GM23338 (cell line): ENCODE results near the gene RET. TPM values are rescaled to one million over a fixed set of nuclear protein-coding genes. Genes with fewer than 3 reads are reported as not detected.
A peak's percentile ranks its signal among the peaks of the same experiment; 100 is the strongest.

ENCODE experiments used
- ATAC-seq: fragments of 200-7000 bp; cut with Tn5 transposase; 3 replicates; pipeline ENCODE4 v1.9.1; 2020
- DNase-seq: peaks from one replicate; pipeline ENCODE4 v3.0.0-alpha.2; 2015; ENCODE audit warnings: low spot score
- H2AFZ ChIP-seq: fragments of 200-600 bp; sonication (generic); 2 replicates; pipeline ENCODE4 v1.8.0; 2016; ENCODE audit warnings: antibody characterized with exemption, mild to moderate bottlenecking, moderate library complexity
- H3F3A ChIP-seq: fragments of 200-600 bp; sonication (generic); replicated peaks from 2 replicates; pipeline ENCODE4 v1.8.0; 2017; ENCODE audit warnings: antibody characterized with exemption, mixed run types, low read depth
- H3K27ac ChIP-seq: fragments of 200-600 bp; sonication (generic); 2 replicates; pipeline ENCODE4 v1.6.1; 2016; ENCODE audit warnings: low read depth
- H3K27me3 ChIP-seq: fragments of 200-600 bp; sonication (generic); 2 replicates; pipeline ENCODE4 v1.8.0; 2016; ENCODE audit warnings: mild to moderate bottlenecking, mixed run types, moderate library complexity; ENCODE audit not compliant: insufficient read depth
- H3K36me3 ChIP-seq: fragments of 200-600 bp; sonication (generic); 2 replicates; pipeline ENCODE4 v1.8.0; 2016; ENCODE audit warnings: mild to moderate bottlenecking; ENCODE audit not compliant: insufficient read depth
- H3K4me1 ChIP-seq: fragments of 200-600 bp; sonication (generic); 2 replicates; pipeline ENCODE4 v1.8.0; 2016; ENCODE audit warnings: mild to moderate bottlenecking, moderate library complexity; ENCODE audit not compliant: insufficient read depth
- H3K4me2 ChIP-seq: fragments of 200-600 bp; sonication (generic); 2 replicates; pipeline ENCODE4 v1.7.1; 2017; ENCODE audit warnings: mixed run types
- H3K4me3 ChIP-seq: fragments of 200-600 bp; sonication (generic); 2 replicates; pipeline ENCODE4 v1.6.1; 2016; ENCODE audit warnings: mixed run types
- H3K79me2 ChIP-seq: fragments of 200-600 bp; sonication (generic); replicated peaks from 2 replicates; pipeline ENCODE4 v1.8.0; 2017; ENCODE audit warnings: mild to moderate bottlenecking; ENCODE audit not compliant: insufficient read depth
- H3K9me2 ChIP-seq: fragments of 200-600 bp; sonication (generic); 2 replicates; pipeline ENCODE4 v1.8.0; 2017; ENCODE audit not compliant: insufficient read depth
- H4K20me1 ChIP-seq: fragments of 200-600 bp; sonication (generic); replicated peaks from 2 replicates; pipeline ENCODE4 v1.8.0; 2017; ENCODE audit warnings: mild to moderate bottlenecking; ENCODE audit not compliant: insufficient read depth
- H3K27ac Mint-ChIP-seq: 2 replicates; pipeline ENCODE4 v1.8.0; 2020; ENCODE audit warnings: inconsistent platforms, mild to moderate bottlenecking, moderate library complexity, mixed read lengths
- H3K27me3 Mint-ChIP-seq: 3 replicates; pipeline ENCODE4 v1.8.0; 2022; ENCODE audit warnings: low read depth, mild to moderate bottlenecking, moderate library complexity, mixed read lengths, inconsistent platforms; ENCODE audit not compliant: insufficient read depth, poor library complexity
- H3K36me3 Mint-ChIP-seq: 3 replicates; pipeline ENCODE4 v1.8.0; 2021; ENCODE audit warnings: low read depth, mild to moderate bottlenecking, inconsistent platforms, moderate library complexity, mixed read lengths
- H3K4me1 Mint-ChIP-seq: 3 replicates; pipeline ENCODE4 v1.8.0; 2020; ENCODE audit warnings: mild to moderate bottlenecking, inconsistent platforms, mixed read lengths
- H3K4me3 Mint-ChIP-seq: 3 replicates; pipeline ENCODE4 v1.8.0; 2021; ENCODE audit warnings: moderate library complexity, mild to moderate bottlenecking, inconsistent platforms, mixed read lengths
- H3K9me3 Mint-ChIP-seq: 3 replicates; pipeline ENCODE4 v1.8.0; 2020; ENCODE audit warnings: moderate library complexity, mild to moderate bottlenecking, inconsistent platforms, mixed read lengths
- EZH2 ChIP-seq: fragments of 200-600 bp; sonication (generic); IDR thresholded peaks from one replicate; pipeline ENCODE4 v1.8.0; 2017; ENCODE audit warnings: antibody characterized with exemption, mild to moderate bottlenecking, low read depth; ENCODE audit not compliant: unreplicated experiment
- EZH2phosphoT487 ChIP-seq: fragments of 200-600 bp; sonication (generic); IDR thresholded peaks from one replicate; pipeline ENCODE4 v1.8.1; 2018; ENCODE audit warnings: antibody characterized with exemption; ENCODE audit not compliant: unreplicated experiment
- JUNB ChIP-seq: IDR thresholded peaks from one replicate; pipeline ENCODE4 v1.6.1; 2016; ENCODE audit warnings: antibody characterized with exemption; ENCODE audit not compliant: unreplicated experiment
- NANOG ChIP-seq: IDR thresholded peaks from 2 replicates; pipeline ENCODE4 v1.6.1; 2016; ENCODE audit warnings: antibody characterized with exemption, borderline replicate concordance
- POLR2AphosphoS5 ChIP-seq: IDR thresholded peaks from 2 replicates; pipeline ENCODE4 v1.6.1; 2016; ENCODE audit warnings: antibody characterized with exemption, low read depth
- ZNF114 ChIP-seq: fragments of 250-450 bp; sonication (Bioruptor Pico); IDR thresholded peaks from 2 replicates; pipeline ENCODE4 v1.5.0; 2020; ENCODE audit warnings: mild to moderate bottlenecking, moderate library complexity
- ZNF331 ChIP-seq: fragments of 250-450 bp; sonication (Bioruptor Pico); IDR thresholded peaks from 2 replicates; pipeline ENCODE4 v1.5.0; 2020; ENCODE audit warnings: low read depth, mild to moderate bottlenecking, moderate library complexity
- long read RNA-seq: library from polyadenylated mRNA; unstranded; transcript quantifications from one replicate; pipeline ENCODE4 v2.0.0, GENCODE V29; 2020; ENCODE audit not compliant: unreplicated experiment
- polyA plus RNA-seq: library from polyadenylated mRNA; unstranded; fragments of >200 nt; fragmentation: Nextera tagmentation; extraction: Ambion mirVana; gene quantifications from 2 replicates; pipeline ENCODE4 v1.2.1, GENCODE V29; 2016
- total RNA-seq: library from RNA; depleted of rRNA; stranded (reverse); fragments of >200 nt; shearing (Covaris generic); gene quantifications from 2 replicates; pipeline ENCODE4 v1.2.3, GENCODE V29; 2014; rRNA removed
- TF ChIP-seq, protein P1 (sequence below): IDR thresholded peaks from one replicate; pipeline ENCODE4 v1.6.1; 2018; ENCODE audit warnings: antibody characterized with exemption; ENCODE audit not compliant: unreplicated experiment
- TF ChIP-seq, protein P2 (sequence below): fragments of 250-450 bp; sonication (Bioruptor Pico); IDR thresholded peaks from 2 replicates; pipeline ENCODE4 v1.5.0; 2020; ENCODE audit warnings: mild to moderate bottlenecking, moderate library complexity

RET gene
- total RNA-seq (6.7 and 9.8 TPM in 2 replicates), polyA plus RNA-seq (3.8 and 5.5 TPM in 2 replicates)
- long read RNA-seq, full-length matches to known transcripts: 1 of 2 reads
- long read RNA-seq, partial matches to known transcripts: 0 of 2 reads
- long read RNA-seq, other reads (novel, unspliced or antisense): 1 of 2 reads

DNA sequence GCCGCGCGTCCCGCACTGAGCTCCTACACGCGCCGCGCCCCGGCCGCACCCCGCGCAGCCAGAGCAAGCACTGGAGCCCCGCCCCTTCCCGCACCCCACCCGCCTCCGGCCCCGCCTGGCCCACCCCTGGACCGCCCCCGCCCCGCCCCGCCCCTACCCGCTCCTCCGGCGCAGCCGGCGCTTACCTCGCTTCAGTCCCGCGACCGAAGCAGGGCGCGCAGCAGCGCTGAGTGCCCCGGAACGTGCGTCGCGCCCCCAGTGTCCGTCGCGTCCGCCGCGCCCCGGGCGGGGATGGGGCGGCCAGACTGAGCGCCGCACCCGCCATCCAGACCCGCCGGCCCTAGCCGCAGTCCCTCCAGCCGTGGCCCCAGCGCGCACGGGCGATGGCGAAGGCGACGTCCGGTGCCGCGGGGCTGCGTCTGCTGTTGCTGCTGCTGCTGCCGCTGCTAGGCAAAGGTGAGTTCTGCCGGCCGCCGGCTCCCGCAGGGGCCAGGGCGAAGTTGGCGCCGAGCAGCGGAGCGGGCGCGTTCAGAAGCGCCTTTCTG lies at the start of gene RET:
RET (plus strand) TSS at position 194 of the 545 bp plus-strand sequence; CDS start at position 384, 190 bp downstream.
- Mint-ChIP-seq H3K27me3 (peaks cover 42% of the 10 kb centered on the region), H3K4me3 (peak within 1 kb of the TSS; percentile 73), H3K4me1 (peaks cover 4% of the 10 kb centered on the region), H3K36me3 (no peaks in the 10 kb centered on the region), H3K27ac (no peak within 1 kb of the TSS), H3K9me3 (no peaks in the 10 kb centered on the region; the same call in 2 of the 3 replicates)
- Histone ChIP-seq H3K27me3 (peaks cover 39% of the 10 kb centered on the region), H3K4me3 (peak within 1 kb of the TSS; percentile 70), H3K27ac (no peak within 1 kb of the TSS), H3F3A (no peaks in the 10 kb centered on the region), H3K79me2 (no peaks in the 10 kb centered on the region), H3K4me2 (peak within 1 kb of the TSS; percentile 94), H3K9me2 (no peaks in the 10 kb centered on the region), H3K4me1 (peaks cover 6% of the 10 kb centered on the region), H3K36me3 (no peaks in the 10 kb centered on the region), H2AFZ (peak within 1 kb of the TSS; percentile 95), H4K20me1 (peaks cover 6% of the 10 kb centered on the region; the same call in 1 of the 2 replicates)
- peak; percentile 62 for TF ChIP-seq EZH2phosphoT487
- TF ChIP-seq POLR2AphosphoS5: peak; percentile 54
- TF ChIP-seq NANOG: no peak
- peak; percentile 58 for ATAC-seq
- peak; percentile 75 for DNase-seq

DNA sequence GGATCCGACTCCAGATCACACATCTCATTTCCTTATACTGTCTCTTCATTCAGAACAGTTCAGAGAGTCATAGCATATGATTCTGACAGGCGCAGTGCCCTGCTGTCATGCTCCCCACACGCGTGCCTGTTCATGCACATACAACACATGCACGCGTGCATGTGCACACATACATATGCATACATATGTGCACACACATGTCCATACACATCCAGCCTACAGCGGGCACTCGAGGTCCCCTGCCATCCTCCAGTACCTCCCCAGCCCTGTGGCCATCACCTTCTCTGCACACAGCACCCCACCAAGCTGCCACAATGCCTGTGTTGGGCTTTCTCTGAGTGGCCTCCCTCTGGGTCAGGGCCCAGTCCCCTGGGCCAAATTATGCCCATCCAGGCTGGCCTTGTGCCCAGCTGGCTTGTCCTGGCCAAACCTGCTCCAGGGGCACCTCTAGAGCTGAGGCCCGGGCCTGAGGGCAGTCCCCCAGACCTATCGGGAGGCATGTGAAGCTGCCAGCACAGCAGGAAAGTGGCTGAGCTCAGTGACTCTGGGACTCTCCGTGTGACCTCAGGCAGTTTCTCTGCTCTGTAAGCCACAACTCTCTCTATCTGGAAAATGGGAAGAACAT lies 49.4 kb upstream of the RET start:
- Histone ChIP-seq H3K27me3 (peaks cover 32% of the 10 kb centered on the region), H3K4me1 (peaks cover 20% of the 10 kb centered on the region), H4K20me1 (no peaks in the 10 kb centered on the region), H3K4me2 (peak overlapping the region; percentile 84), H3K9me2 (peaks cover 5% of the 10 kb centered on the region), H3F3A (no peaks in the 10 kb centered on the region), H3K36me3 (no peaks in the 10 kb centered on the region; the same call in 1 of the 2 replicates), H3K27ac (no peak overlapping the region), H3K79me2 (no peaks in the 10 kb centered on the region), H2AFZ (peak overlapping the region; percentile 99; the same call in 1 of the 2 replicates), H3K4me3 (peak overlapping the region; percentile 52; the same call in 1 of the 2 replicates)
- Mint-ChIP-seq H3K27ac (no peak overlapping the region), H3K9me3 (peaks cover 20% of the 10 kb centered on the region), H3K4me3 (peak overlapping the region; percentile 56), H3K4me1 (peaks cover 27% of the 10 kb centered on the region), H3K27me3 (peaks cover 37% of the 10 kb centered on the region), H3K36me3 (peaks cover 5% of the 10 kb centered on the region)
- ATAC-seq (no peak), DNase-seq (no peak)
- no peak for TF ChIP-seq EZH2
- TF ChIP-seq, protein P1, sequence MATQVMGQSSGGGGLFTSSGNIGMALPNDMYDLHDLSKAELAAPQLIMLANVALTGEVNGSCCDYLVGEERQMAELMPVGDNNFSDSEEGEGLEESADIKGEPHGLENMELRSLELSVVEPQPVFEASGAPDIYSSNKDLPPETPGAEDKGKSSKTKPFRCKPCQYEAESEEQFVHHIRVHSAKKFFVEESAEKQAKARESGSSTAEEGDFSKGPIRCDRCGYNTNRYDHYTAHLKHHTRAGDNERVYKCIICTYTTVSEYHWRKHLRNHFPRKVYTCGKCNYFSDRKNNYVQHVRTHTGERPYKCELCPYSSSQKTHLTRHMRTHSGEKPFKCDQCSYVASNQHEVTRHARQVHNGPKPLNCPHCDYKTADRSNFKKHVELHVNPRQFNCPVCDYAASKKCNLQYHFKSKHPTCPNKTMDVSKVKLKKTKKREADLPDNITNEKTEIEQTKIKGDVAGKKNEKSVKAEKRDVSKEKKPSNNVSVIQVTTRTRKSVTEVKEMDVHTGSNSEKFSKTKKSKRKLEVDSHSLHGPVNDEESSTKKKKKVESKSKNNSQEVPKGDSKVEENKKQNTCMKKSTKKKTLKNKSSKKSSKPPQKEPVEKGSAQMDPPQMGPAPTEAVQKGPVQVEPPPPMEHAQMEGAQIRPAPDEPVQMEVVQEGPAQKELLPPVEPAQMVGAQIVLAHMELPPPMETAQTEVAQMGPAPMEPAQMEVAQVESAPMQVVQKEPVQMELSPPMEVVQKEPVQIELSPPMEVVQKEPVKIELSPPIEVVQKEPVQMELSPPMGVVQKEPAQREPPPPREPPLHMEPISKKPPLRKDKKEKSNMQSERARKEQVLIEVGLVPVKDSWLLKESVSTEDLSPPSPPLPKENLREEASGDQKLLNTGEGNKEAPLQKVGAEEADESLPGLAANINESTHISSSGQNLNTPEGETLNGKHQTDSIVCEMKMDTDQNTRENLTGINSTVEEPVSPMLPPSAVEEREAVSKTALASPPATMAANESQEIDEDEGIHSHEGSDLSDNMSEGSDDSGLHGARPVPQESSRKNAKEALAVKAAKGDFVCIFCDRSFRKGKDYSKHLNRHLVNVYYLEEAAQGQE: no peak
- no peak for TF ChIP-seq ZNF114 (CRISPR knock-in tag)
- TF ChIP-seq, protein P2, sequence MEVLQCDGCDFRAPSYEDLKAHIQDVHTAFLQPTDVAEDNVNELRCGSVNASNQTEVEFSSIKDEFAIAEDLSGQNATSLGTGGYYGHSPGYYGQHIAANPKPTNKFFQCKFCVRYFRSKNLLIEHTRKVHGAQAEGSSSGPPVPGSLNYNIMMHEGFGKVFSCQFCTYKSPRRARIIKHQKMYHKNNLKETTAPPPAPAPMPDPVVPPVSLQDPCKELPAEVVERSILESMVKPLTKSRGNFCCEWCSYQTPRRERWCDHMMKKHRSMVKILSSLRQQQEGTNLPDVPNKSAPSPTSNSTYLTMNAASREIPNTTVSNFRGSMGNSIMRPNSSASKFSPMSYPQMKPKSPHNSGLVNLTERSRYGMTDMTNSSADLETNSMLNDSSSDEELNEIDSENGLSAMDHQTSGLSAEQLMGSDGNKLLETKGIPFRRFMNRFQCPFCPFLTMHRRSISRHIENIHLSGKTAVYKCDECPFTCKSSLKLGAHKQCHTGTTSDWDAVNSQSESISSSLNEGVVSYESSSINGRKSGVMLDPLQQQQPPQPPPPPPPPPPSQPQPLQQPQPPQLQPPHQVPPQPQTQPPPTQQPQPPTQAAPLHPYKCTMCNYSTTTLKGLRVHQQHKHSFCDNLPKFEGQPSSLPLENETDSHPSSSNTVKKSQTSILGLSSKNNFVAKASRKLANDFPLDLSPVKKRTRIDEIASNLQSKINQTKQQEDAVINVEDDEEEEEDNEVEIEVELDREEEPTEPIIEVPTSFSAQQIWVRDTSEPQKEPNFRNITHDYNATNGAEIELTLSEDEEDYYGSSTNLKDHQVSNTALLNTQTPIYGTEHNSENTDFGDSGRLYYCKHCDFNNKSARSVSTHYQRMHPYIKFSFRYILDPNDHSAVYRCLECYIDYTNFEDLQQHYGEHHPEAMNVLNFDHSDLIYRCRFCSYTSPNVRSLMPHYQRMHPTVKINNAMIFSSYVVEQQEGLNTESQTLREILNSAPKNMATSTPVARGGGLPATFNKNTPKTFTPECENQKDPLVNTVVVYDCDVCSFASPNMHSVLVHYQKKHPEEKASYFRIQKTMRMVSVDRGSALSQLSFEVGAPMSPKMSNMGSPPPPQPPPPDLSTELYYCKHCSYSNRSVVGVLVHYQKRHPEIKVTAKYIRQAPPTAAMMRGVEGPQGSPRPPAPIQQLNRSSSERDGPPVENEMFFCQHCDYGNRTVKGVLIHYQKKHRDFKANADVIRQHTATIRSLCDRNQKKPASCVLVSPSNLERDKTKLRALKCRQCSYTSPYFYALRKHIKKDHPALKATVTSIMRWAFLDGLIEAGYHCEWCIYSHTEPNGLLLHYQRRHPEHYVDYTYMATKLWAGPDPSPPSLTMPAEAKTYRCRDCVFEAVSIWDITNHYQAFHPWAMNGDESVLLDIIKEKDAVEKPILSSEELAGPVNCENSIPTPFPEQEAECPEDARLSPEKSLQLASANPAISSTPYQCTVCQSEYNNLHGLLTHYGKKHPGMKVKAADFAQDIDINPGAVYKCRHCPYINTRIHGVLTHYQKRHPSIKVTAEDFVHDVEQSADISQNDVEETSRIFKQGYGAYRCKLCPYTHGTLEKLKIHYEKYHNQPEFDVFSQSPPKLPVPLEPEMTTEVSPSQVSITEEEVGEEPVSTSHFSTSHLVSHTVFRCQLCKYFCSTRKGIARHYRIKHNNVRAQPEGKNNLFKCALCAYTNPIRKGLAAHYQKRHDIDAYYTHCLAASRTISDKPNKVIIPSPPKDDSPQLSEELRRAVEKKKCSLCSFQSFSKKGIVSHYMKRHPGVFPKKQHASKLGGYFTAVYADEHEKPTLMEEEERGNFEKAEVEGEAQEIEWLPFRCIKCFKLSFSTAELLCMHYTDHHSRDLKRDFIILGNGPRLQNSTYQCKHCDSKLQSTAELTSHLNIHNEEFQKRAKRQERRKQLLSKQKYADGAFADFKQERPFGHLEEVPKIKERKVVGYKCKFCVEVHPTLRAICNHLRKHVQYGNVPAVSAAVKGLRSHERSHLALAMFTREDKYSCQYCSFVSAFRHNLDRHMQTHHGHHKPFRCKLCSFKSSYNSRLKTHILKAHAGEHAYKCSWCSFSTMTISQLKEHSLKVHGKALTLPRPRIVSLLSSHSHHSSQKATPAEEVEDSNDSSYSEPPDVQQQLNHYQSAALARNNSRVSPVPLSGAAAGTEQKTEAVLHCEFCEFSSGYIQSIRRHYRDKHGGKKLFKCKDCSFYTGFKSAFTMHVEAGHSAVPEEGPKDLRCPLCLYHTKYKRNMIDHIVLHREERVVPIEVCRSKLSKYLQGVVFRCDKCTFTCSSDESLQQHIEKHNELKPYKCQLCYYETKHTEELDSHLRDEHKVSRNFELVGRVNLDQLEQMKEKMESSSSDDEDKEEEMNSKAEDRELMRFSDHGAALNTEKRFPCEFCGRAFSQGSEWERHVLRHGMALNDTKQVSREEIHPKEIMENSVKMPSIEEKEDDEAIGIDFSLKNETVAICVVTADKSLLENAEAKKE (CRISPR knock-in tag): no peak
- no peak for TF ChIP-seq POLR2AphosphoS5
- no peak for TF ChIP-seq JUNB
- no peak for TF ChIP-seq ZNF331 (CRISPR knock-in tag)
- TF ChIP-seq EZH2phosphoT487: no peak
- TF ChIP-seq NANOG: no peak
